HG03064 (cell line): Measurements from ENCODE around the gene CHD2.

ENCODE experiments used
- ATAC-seq: cut with Tn5 transposase; IDR thresholded peaks from one replicate; pipeline ENCODE4 v1.9.1; 2021; ENCODE audit warnings: low read depth; ENCODE audit not compliant: unreplicated experiment

The CHD2 gene

DNA sequence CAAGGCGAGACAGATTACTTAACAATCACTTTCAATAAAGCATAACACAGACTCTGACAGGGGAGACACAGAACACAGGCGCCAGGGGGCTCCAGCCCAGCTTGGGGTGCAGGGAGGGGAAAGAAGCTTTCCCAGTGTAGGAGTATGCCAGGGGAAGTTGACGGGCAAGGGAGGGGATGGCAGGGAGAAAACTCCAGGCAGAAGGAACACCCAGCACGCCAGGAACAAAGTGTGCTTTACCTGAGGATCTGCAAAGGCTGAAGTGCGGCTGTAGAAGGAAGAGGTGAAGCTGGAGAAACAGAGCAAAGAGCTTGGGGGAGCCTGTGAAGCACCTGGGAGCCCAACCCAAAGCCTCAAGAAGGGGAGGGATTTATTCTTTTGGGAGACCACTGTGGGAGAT is 176.8 kb downstream of the CHD2 start:
- no peak for ATAC-seq
